Panc1 (cell line): ENCODE data around the gene MEF2D.

ENCODE experiments used
- TCF7L2 ChIP-seq: IDR thresholded peaks from 2 replicates; pipeline ENCODE4 v1.6.1; 2011; ENCODE audit warnings: mild to moderate bottlenecking, low read depth, low read length, inconsistent platforms
- TF ChIP-seq, protein P1 (sequence below): fragments of 450-650 bp; IDR thresholded peaks from 2 replicates; pipeline ENCODE4 v1.5.1; 2017; ENCODE audit warnings: mild to moderate bottlenecking

DNA sequence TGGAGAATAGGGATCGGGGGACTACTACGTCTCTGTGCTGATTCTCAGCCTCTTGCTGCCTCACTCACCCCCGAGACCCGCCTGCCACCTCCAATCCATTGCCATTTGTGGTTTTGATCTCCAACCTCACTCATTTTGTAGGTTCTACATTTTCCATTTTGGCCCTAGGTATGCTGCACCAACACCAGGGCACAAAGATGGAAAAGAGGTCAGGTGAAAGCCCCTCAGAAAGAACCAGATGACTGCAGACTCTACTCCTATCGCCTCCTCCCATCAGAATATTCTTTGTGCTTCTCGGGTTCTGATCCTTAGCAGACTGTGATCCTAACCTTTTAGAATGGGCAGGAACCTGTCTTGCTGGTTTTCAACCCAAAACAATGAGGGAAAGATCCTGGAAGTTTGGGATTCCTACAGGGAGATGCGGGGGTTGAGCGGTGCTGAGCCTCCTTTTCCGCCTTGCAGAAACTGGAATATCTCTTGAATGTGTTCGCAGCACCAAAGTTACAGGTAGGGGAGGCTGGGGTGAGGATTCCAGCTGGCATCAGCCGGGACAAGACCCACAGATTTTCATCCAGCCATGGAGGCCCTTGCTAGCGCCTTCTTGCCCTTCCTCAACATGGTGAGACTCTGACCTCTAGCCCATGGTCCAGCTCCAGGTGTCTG lies 78.5 kb downstream of the MEF2D start:
- TF ChIP-seq, protein P1, sequence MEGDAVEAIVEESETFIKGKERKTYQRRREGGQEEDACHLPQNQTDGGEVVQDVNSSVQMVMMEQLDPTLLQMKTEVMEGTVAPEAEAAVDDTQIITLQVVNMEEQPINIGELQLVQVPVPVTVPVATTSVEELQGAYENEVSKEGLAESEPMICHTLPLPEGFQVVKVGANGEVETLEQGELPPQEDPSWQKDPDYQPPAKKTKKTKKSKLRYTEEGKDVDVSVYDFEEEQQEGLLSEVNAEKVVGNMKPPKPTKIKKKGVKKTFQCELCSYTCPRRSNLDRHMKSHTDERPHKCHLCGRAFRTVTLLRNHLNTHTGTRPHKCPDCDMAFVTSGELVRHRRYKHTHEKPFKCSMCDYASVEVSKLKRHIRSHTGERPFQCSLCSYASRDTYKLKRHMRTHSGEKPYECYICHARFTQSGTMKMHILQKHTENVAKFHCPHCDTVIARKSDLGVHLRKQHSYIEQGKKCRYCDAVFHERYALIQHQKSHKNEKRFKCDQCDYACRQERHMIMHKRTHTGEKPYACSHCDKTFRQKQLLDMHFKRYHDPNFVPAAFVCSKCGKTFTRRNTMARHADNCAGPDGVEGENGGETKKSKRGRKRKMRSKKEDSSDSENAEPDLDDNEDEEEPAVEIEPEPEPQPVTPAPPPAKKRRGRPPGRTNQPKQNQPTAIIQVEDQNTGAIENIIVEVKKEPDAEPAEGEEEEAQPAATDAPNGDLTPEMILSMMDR, result no peak
- TF ChIP-seq TCF7L2, result no peak
